ENCODE results near the gene ZFYVE27.
"Not testable (repeated sequence)": the region's sequence is repeated elsewhere in the genome, so short reads cannot be mapped to it uniquely, and the experiment has no call there.

Gene ZFYVE27

GRCh38 chr10:97736902-97737769, at the start of gene ZFYVE27:
Gene ZFYVE27, plus strand, starts transcription at chr10:97737128. Its CDS starts 1,350 bp downstream, at chr10:97738478.
- DNase-seq = peak; percentile 96

- no peak for DNase-seq
Observed at GRCh38 chr10:97687785-97688781, 48.8 kb upstream of the ZFYVE27 start.

GRCh38 chr10:97689559-97690020, 47.3 kb upstream of the ZFYVE27 start:
- peak in 1 of 2 donors; percentile 70 for DNase-seq

- DNase-seq = no peak
Observed at GRCh38 chr10:97690133-97690532, 46.8 kb upstream of the ZFYVE27 start.

- DNase-seq = not testable (repeated sequence)
Observed at GRCh38 chr10:97698072-97698655, 38.8 kb upstream of the ZFYVE27 start.

- peak; percentile 46 to 70 for DNase-seq
Observed at GRCh38 chr10:97701438-97702069, 35.4 kb upstream of the ZFYVE27 start.

- DNase-seq = no peak
Observed at GRCh38 chr10:97703398-97704067, 33.4 kb upstream of the ZFYVE27 start.

GRCh38 chr10:97704341-97704740, 32.6 kb upstream of the ZFYVE27 start:
- DNase-seq = no peak

GRCh38 chr10:97705006-97705670, 31.8 kb upstream of the ZFYVE27 start:
- DNase-seq = no peak

- DNase-seq = no peak
Observed at GRCh38 chr10:97707134-97707861, 29.6 kb upstream of the ZFYVE27 start.

GRCh38 chr10:97708167-97708566, 28.8 kb upstream of the ZFYVE27 start:
- DNase-seq = no peak

GRCh38 chr10:97708976-97709946, 27.7 kb upstream of the ZFYVE27 start:
- DNase-seq = peak; percentile 30 to 37

GRCh38 chr10:97711640-97712572, 25.0 kb upstream of the ZFYVE27 start:
- no peak for DNase-seq

- no peak for DNase-seq
Observed at GRCh38 chr10:97713339-97713825, 23.5 kb upstream of the ZFYVE27 start, which contains the start of gene MARVELD1. Gene MARVELD1, plus strand, starts transcription at chr10:97713730. Its CDS starts 147 bp downstream, at chr10:97713877.

GRCh38 chr10:97713826-97714400, 23.0 kb upstream of the ZFYVE27 start:
- DNase-seq = peak; percentile 58 to 59

GRCh38 chr10:97714401-97715258, 22.3 kb upstream of the ZFYVE27 start:
- DNase-seq = peak in 1 of 2 donors; percentile 20

Measured in CD4-positive, alpha-beta T cell treated with Interleukin-4 for 1 hour (primary cell).